GM10248 (cell line): ENCODE measurements around the gene FHL2.

Experiments used
- CTCF ChIA-PET: fragments of 300-600 bp; sonication (Branson Sonifier 250); formaldehyde crosslinking; extraction: SDS; loops from one replicate; lab custom pipeline; 2021; ENCODE audit warnings: antibody characterized with exemption; lab: Yijun Ruan, JAX
- POLR2A ChIA-PET: fragments of 350-650 bp; sonication (Branson Sonifier 250); formaldehyde crosslinking; extraction: SDS; loops from one replicate; lab custom pipeline; 2020; ENCODE audit warnings: antibody characterized with exemption; lab: Yijun Ruan, JAX
- DNase-seq: peaks from one replicate; pipeline ENCODE4 v3.0.0; 2012; ENCODE audit errors: extremely low spot score
- TF ChIP-seq, protein P1 (sequence below): IDR thresholded peaks from 2 replicates; pipeline ENCODE4 v1.5.1; 2012; ENCODE audit warnings: mild to moderate bottlenecking, low read depth; ENCODE audit errors: extremely low read depth, missing control alignments, control extremely low read depth

Gene FHL2

DNA sequence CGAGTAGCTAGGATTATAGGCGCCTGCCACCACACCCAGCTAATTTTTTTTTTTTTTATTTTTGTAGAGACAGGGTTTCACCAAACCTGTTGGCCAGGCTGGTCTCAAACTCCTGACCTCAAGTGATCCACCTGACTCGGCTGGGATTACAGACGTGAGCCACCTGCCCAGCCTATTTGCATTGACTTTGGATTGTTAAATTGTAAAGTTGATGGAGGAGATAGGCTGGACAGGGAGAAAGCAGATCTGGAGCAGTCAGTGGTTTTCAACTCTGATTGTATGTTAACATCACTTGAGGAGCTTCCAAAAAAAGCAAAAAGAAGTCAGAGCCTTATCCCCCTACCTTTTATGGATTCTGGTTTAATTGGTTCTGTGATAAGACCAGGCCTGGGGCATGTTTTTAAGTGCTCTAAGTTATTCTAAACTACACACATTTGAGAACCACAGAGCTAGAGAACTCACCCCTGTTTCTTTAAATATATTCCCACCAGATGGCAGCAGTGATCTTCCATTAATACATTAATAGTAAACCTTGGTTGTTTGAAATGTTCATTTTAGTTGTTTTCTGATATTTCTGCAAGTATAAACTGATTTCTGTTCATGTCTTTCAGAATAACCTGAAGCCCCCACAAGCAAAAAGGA is 54.0 kb downstream of the FHL2 start:
- no peak for DNase-seq
- CTCF ChIA-PET = interaction anchor here (0.7 to 2.5 kb wide), 8 partner anchors 11 to 176 kb away, joined by 3 to 12 read pairs (median 4); no protein-coding TSS in a partner anchor
- TF ChIP-seq, protein P1, sequence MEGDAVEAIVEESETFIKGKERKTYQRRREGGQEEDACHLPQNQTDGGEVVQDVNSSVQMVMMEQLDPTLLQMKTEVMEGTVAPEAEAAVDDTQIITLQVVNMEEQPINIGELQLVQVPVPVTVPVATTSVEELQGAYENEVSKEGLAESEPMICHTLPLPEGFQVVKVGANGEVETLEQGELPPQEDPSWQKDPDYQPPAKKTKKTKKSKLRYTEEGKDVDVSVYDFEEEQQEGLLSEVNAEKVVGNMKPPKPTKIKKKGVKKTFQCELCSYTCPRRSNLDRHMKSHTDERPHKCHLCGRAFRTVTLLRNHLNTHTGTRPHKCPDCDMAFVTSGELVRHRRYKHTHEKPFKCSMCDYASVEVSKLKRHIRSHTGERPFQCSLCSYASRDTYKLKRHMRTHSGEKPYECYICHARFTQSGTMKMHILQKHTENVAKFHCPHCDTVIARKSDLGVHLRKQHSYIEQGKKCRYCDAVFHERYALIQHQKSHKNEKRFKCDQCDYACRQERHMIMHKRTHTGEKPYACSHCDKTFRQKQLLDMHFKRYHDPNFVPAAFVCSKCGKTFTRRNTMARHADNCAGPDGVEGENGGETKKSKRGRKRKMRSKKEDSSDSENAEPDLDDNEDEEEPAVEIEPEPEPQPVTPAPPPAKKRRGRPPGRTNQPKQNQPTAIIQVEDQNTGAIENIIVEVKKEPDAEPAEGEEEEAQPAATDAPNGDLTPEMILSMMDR = peak; percentile 36
- POLR2A ChIA-PET = interaction anchor here (0.7 kb wide), 1 partner anchor 56 kb away, joined by 4 read pairs; no protein-coding TSS in a partner anchor

- no peak for DNase-seq
- ChIA-PET POLR2A (no interaction called here), CTCF (interaction anchor here (1.1 to 1.8 kb wide), 4 partner anchors 10 to 53 kb away, joined by 3 to 6 read pairs (median 4); partner anchors contain the start of gene TGFBRAP1)
- TF ChIP-seq, protein P1 = no peak
Measured at GRCh38 chr2:105339414-105339813, 59.4 kb downstream of the FHL2 start.

DNA sequence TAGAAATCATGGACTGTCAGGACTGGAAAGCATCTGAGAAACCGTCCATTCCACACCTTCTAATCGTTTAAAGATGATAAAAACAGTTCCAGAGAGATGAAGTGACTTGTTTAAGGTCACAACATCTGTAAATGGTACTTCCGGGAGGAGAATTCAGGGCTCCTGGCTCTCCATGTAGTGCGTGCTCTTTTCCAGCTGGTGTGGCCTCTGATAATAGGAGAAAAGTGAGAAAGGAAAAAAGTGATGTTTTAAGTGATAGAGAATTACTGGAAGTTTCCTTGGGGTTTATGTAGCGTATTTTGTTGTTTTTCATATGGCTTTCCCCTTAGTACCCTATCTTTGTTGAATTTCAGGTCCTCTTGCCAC is 60.8 kb downstream of the FHL2 start:
- POLR2A ChIA-PET = no interaction called here
- DNase-seq = no peak
- CTCF ChIA-PET = interaction anchor here (1.6 kb wide), 1 partner anchor 183 kb away, joined by 6 read pairs; no protein-coding TSS in a partner anchor
- TF ChIP-seq, protein P1 = no peak

DNA sequence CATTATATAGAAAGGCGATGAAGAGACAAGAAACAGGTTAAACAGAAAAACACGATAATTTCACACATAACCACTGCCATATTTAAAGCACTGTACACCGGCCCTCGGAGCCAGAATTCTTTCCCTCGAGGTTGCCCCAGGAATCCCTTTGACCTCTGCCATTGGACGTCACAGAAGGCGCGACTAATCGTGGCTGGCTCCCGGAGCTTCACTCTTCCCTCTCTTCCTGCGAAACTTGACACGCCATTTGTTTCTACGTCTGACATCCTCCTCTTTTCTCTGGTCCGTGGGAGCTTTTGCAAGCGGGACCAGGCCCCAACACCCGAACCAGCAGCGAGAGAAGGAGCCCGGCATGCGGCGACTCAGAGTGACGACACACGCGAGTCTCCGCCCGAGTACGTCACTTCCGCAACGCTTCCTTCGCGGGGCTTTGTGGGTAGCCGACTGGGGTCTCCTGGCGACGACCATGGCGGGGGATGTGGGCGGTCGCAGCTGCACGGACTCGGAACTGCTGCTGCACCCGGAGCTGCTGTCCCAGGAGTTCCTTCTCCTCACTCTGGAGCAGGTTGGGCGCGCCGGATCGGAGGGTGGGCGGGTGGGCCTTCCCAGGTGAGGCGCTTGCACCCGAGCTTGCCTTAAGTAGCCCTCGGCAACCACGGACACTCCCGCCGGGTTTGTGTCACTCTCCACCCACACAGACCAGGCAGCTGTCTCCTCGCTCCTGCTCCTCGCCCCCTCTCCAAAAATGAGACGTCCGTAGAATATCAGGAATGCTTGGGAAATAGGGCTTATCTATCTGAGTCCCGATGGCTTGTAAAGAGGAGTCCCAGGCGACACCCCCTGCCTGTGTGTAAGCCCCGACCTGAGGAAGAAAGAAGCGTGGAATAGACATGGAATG is 61.5 kb downstream of the FHL2 start, which contains the start of gene C2orf49:
Gene C2orf49 (plus strand): TSS at position 419 of the 898 bp plus-strand sequence. CDS start 48 bp downstream, at position 467.
- ChIA-PET CTCF (interaction anchor here (0.7 to 1.6 kb wide), 3 partner anchors 9 to 184 kb away, joined by 3 to 6 read pairs (median 5); no protein-coding TSS in a partner anchor), POLR2A (no interaction called here)
- DNase-seq = peak; percentile 91
- TF ChIP-seq, protein P1 = no peak

DNA sequence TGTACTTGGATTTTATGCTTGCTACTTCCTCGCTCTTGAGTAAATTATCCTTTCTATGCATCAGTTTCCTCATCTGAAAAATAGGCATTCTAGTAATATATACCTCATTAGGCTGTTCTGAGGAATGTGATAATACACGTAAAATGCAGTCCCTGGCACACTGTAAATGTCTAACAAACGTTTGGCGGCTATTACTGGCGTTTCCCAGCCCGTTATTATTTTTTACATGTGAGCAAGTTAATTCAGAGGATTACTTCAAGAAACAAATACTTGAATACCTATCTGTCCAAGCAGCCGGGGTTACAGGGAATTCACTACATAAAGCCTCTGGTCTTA is 62.1 kb downstream of the FHL2 start:
- TF ChIP-seq, protein P1 = no peak
- DNase-seq = no peak
- ChIA-PET CTCF (interaction anchor here (0.7 to 1.4 kb wide), 2 partner anchors 8 to 20 kb away, joined by 3 to 5 read pairs; no protein-coding TSS in a partner anchor), POLR2A (no interaction called here)

GRCh38 chr2:105335469-105335868 is 63.4 kb downstream of the FHL2 start:
- TF ChIP-seq, protein P1 = no peak
- DNase-seq = no peak
- ChIA-PET POLR2A (no interaction called here), CTCF (interaction anchor here (0.5 to 1.1 kb wide), 3 partner anchors 12 to 33 kb away, joined by 3 to 5 read pairs (median 3); no protein-coding TSS in a partner anchor)
